ENCODE results near the gene FCRLB.
"Not testable (repeated sequence)": the region's sequence is repeated elsewhere in the genome, so short reads cannot be mapped to it uniquely, and the experiment has no call there.

Gene FCRLB

GRCh38 chr1:161743231-161743630, 21.9 kb downstream of the FCRLB start:
- no peak overlapping the region for H3K4me3 Mint-ChIP-seq
- no peaks in the 10 kb centered on the region for H3K9me3 Mint-ChIP-seq
- peaks cover 10% of the 10 kb centered on the region for H3K27me3 Mint-ChIP-seq
- no peaks in the 10 kb centered on the region for H3K36me3 Mint-ChIP-seq (ENCODE audit: low read depth)
- H3K4me1 Mint-ChIP-seq: peaks cover 55% of the 10 kb centered on the region
- H3K27ac Mint-ChIP-seq: no peak overlapping the region
- DNase-seq (no peak), ATAC-seq (no peak)

GRCh38 chr1:161747801-161748200, 26.5 kb downstream of the FCRLB start:
- ATAC-seq (no peak), DNase-seq (no peak)
- Mint-ChIP-seq H3K36me3 (ENCODE audit: low read depth) (peaks cover 17% of the 10 kb centered on the region), H3K27ac (no peak overlapping the region), H3K27me3 (peaks cover 8% of the 10 kb centered on the region), H3K4me1 (peaks cover 54% of the 10 kb centered on the region), H3K9me3 (no peaks in the 10 kb centered on the region), H3K4me3 (no peak overlapping the region)

GRCh38 chr1:161749509-161750407, 28.4 kb downstream of the FCRLB start, which contains the start of gene DUSP12:
TSS of gene DUSP12 (plus strand) at chr1:161749786. CDS start at chr1:161749802, 16 bp downstream.
- ATAC-seq (peak; percentile 97), DNase-seq (peak; percentile 89)
- Mint-ChIP-seq H3K4me3 (peak within 1 kb of the TSS; percentile 99), H3K9me3 (peaks cover 9% of the 10 kb centered on the region), H3K36me3 (ENCODE audit: low read depth) (peaks cover 34% of the 10 kb centered on the region), H3K27me3 (peaks cover 7% of the 10 kb centered on the region), H3K4me1 (peaks cover 43% of the 10 kb centered on the region), H3K27ac (peak within 1 kb of the TSS; percentile 95)

GRCh38 chr1:161763522-161764098, 42.3 kb downstream of the FCRLB start:
- DNase-seq (peak; percentile 40), ATAC-seq (no peak)
- no peaks in the 10 kb centered on the region for H3K27me3 Mint-ChIP-seq
- H3K36me3 Mint-ChIP-seq (ENCODE audit: low read depth): peaks cover 6% of the 10 kb centered on the region
- peak overlapping the region; percentile 73 for H3K4me3 Mint-ChIP-seq
- H3K9me3 Mint-ChIP-seq: no peaks in the 10 kb centered on the region
- H3K4me1 Mint-ChIP-seq: peaks cover 43% of the 10 kb centered on the region
- peak overlapping the region; percentile 52 for H3K27ac Mint-ChIP-seq

- H3K4me1 Mint-ChIP-seq: peaks cover 48% of the 10 kb centered on the region
Measured at GRCh38 chr1:161766102-161766981, 45.0 kb downstream of the FCRLB start, which contains the start of gene ATF6. TSS of gene ATF6 (plus strand) at chr1:161766320. CDS start at chr1:161766361, 41 bp downstream.

GRCh38 chr1:161768461-161768860, 47.1 kb downstream of the FCRLB start:
- peak overlapping the region; percentile 97 for H3K4me3 Mint-ChIP-seq
- ATAC-seq: no peak
- no peak for DNase-seq
- no peaks in the 10 kb centered on the region for H3K27me3 Mint-ChIP-seq
- H3K27ac Mint-ChIP-seq: peak overlapping the region; percentile 35
- no peaks in the 10 kb centered on the region for H3K9me3 Mint-ChIP-seq
- H3K4me1 Mint-ChIP-seq: peaks cover 43% of the 10 kb centered on the region
- peaks cover 3% of the 10 kb centered on the region for H3K36me3 Mint-ChIP-seq (ENCODE audit: low read depth)

More at GRCh38 chr1:161766102-161766981, 45.0 kb downstream of the FCRLB start, which contains the start of gene ATF6:
- Mint-ChIP-seq H3K9me3 (no peaks in the 10 kb centered on the region), H3K27me3 (no peaks in the 10 kb centered on the region), H3K4me3 (peak within 1 kb of the TSS; percentile 97), H3K27ac (peak within 1 kb of the TSS; percentile 95), H3K36me3 (ENCODE audit: low read depth) (peaks cover 3% of the 10 kb centered on the region)
- ATAC-seq (peak; percentile 81), DNase-seq (peak; percentile 79)

- ATAC-seq: no peak
- H3K27ac Mint-ChIP-seq: no peak overlapping the region
- H3K36me3 Mint-ChIP-seq (ENCODE audit: low read depth): peaks cover 5% of the 10 kb centered on the region
- H3K9me3 Mint-ChIP-seq: no peaks in the 10 kb centered on the region
- H3K4me1 Mint-ChIP-seq: peaks cover 37% of the 10 kb centered on the region
- H3K4me3 Mint-ChIP-seq: no peak overlapping the region
- no peaks in the 10 kb centered on the region for H3K27me3 Mint-ChIP-seq
- DNase-seq: no peak
Measured at GRCh38 chr1:161768986-161769672, 47.8 kb downstream of the FCRLB start.

GRCh38 chr1:161769673-161770045, 48.3 kb downstream of the FCRLB start:
- ATAC-seq; H3K9me3 Mint-ChIP-seq; H3K4me3 Mint-ChIP-seq; H3K27me3 Mint-ChIP-seq; H3K36me3 Mint-ChIP-seq (ENCODE audit: low read depth); DNase-seq: not testable (repeated sequence)
- peak overlapping the region; percentile 9 for H3K27ac Mint-ChIP-seq
- H3K4me1 Mint-ChIP-seq: peaks cover 37% of the 10 kb centered on the region

- Mint-ChIP-seq H3K9me3 (no peaks in the 10 kb centered on the region), H3K4me3 (no peak overlapping the region), H3K36me3 (ENCODE audit: low read depth) (peaks cover 5% of the 10 kb centered on the region), H3K27me3 (no peaks in the 10 kb centered on the region), H3K4me1 (peaks cover 32% of the 10 kb centered on the region), H3K27ac (peak overlapping the region; percentile 9)
- ATAC-seq: no peak
- DNase-seq: no peak
Measured at GRCh38 chr1:161770250-161770649, 48.9 kb downstream of the FCRLB start.

- no peak overlapping the region for H3K4me3 Mint-ChIP-seq
- no peak overlapping the region for H3K27ac Mint-ChIP-seq
- no peaks in the 10 kb centered on the region for H3K27me3 Mint-ChIP-seq
- no peaks in the 10 kb centered on the region for H3K9me3 Mint-ChIP-seq
- H3K36me3 Mint-ChIP-seq (ENCODE audit: low read depth): peaks cover 5% of the 10 kb centered on the region
- no peak for DNase-seq
- H3K4me1 Mint-ChIP-seq: peaks cover 27% of the 10 kb centered on the region
- no peak for ATAC-seq
Measured at GRCh38 chr1:161771161-161771560, 49.8 kb downstream of the FCRLB start.

- Mint-ChIP-seq H3K27me3 (no peaks in the 10 kb centered on the region), H3K4me3 (no peak overlapping the region), H3K36me3 (ENCODE audit: low read depth) (peaks cover 5% of the 10 kb centered on the region), H3K27ac (no peak overlapping the region), H3K4me1 (peaks cover 21% of the 10 kb centered on the region), H3K9me3 (no peaks in the 10 kb centered on the region)
- DNase-seq (no peak), ATAC-seq (peak; percentile 21)
Measured at GRCh38 chr1:161771973-161772372, 50.6 kb downstream of the FCRLB start.

GRCh38 chr1:161772397-161772796, 51.1 kb downstream of the FCRLB start:
- no peaks in the 10 kb centered on the region for H3K9me3 Mint-ChIP-seq
- no peak overlapping the region for H3K27ac Mint-ChIP-seq
- H3K4me1 Mint-ChIP-seq: peaks cover 17% of the 10 kb centered on the region
- DNase-seq: no peak
- peaks cover 5% of the 10 kb centered on the region for H3K36me3 Mint-ChIP-seq (ENCODE audit: low read depth)
- no peak for ATAC-seq
- no peaks in the 10 kb centered on the region for H3K27me3 Mint-ChIP-seq
- no peak overlapping the region for H3K4me3 Mint-ChIP-seq

- Mint-ChIP-seq H3K9me3 (no peaks in the 10 kb centered on the region), H3K27ac (no peak overlapping the region), H3K27me3 (no peaks in the 10 kb centered on the region), H3K4me1 (peaks cover 8% of the 10 kb centered on the region), H3K4me3 (no peak overlapping the region), H3K36me3 (ENCODE audit: low read depth) (peaks cover 5% of the 10 kb centered on the region)
- DNase-seq (no peak), ATAC-seq (no peak)
Measured at GRCh38 chr1:161773791-161774190, 52.4 kb downstream of the FCRLB start.

- H3K9me3 Mint-ChIP-seq: no peaks in the 10 kb centered on the region
- DNase-seq (no peak), ATAC-seq (no peak)
- H3K4me3 Mint-ChIP-seq: no peak overlapping the region
- H3K36me3 Mint-ChIP-seq (ENCODE audit: low read depth): peaks cover 18% of the 10 kb centered on the region
- H3K27ac Mint-ChIP-seq: no peak overlapping the region
- peaks cover 5% of the 10 kb centered on the region for H3K4me1 Mint-ChIP-seq
- no peaks in the 10 kb centered on the region for H3K27me3 Mint-ChIP-seq
Measured at GRCh38 chr1:161777261-161777660, 55.9 kb downstream of the FCRLB start.

Data from activated naive CD8-positive, alpha-beta T cell treated with anti-CD3 and anti-CD28 coated beads, Interleukin-2, amount 50 U/mL, for 24 hours (primary cell).